PFSK-1 (cell line): ENCODE measurements around the gene PARD6B.

Experiments used
- FOXP2 ChIP-seq: optimal IDR thresholded peaks from 2 replicates; pipeline ENCODE3; 2011; ENCODE audit warnings: borderline replicate concordance, control low read depth, inconsistent platforms; ENCODE audit not compliant: insufficient read depth; ENCODE audit errors: extremely low read length, extremely low read depth
- POLR2AphosphoS5 ChIP-seq: IDR thresholded peaks from 2 replicates; pipeline ENCODE4 v1.6.1; 2012; ENCODE audit warnings: low read depth, mild to moderate bottlenecking, control low read depth, low read length, moderate library complexity
- REST ChIP-seq, 2 experiments: IDR thresholded peaks; 2 replicates each; pipeline versions ENCODE4 v1.6.1 to v1.8.0; 2011 to 2012; ENCODE audit warnings: low read depth in 2 of 2, low read length in 2 of 2, control low read depth in 1 of 2, inconsistent platforms in 1 of 2, mild to moderate bottlenecking in 1 of 2, moderate library complexity in 1 of 2; ENCODE audit not compliant: insufficient read depth in 1 of 2
- SIN3A ChIP-seq: IDR thresholded peaks from 2 replicates; pipeline ENCODE4 v1.6.1; 2012; ENCODE audit warnings: mild to moderate bottlenecking, low read length, moderate library complexity, borderline replicate concordance; ENCODE audit not compliant: insufficient read depth
- TAF1 ChIP-seq: IDR thresholded peaks from 2 replicates; pipeline ENCODE4 v1.6.1; 2012; ENCODE audit warnings: low read length, control low read depth, borderline replicate concordance; ENCODE audit not compliant: insufficient read depth

DNA sequence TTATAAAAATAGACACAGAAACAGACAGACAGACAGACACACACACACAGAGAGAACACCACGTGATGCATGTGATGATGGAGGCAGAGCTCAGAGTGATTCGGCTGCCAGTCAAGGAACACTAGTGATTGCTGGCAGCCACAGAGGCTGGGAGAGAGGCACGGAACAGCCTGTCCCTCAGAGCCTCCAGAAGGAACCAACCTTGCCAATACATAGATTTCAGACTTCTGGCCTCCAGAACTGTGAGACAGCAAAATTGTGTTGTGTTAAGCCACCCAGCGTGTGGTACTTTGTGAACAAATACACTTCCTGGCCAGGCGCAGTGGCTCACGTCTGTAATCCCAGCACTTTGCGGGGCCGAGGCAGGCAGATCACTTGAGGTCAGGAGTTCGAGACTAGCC is 9.5 kb upstream of the PARD6B start:
- TF ChIP-seq FOXP2: no peak
- no peak for TF ChIP-seq REST (IDR thresholded peaks at IDR 0.05; ENCODE audit: insufficient read depth in 1 of 2, low read depth in 2 of 2, low read length in 2 of 2)
- no peak for TF ChIP-seq SIN3A
- TF ChIP-seq TAF1: no peak
- no peak for TF ChIP-seq POLR2AphosphoS5
